ENCODE results near the gene ABCA10.
"Not testable (repeated sequence)": the region's sequence is repeated elsewhere in the genome, so short reads cannot be mapped to it uniquely, and the experiment has no call there.

ABCA10 gene, protein sequence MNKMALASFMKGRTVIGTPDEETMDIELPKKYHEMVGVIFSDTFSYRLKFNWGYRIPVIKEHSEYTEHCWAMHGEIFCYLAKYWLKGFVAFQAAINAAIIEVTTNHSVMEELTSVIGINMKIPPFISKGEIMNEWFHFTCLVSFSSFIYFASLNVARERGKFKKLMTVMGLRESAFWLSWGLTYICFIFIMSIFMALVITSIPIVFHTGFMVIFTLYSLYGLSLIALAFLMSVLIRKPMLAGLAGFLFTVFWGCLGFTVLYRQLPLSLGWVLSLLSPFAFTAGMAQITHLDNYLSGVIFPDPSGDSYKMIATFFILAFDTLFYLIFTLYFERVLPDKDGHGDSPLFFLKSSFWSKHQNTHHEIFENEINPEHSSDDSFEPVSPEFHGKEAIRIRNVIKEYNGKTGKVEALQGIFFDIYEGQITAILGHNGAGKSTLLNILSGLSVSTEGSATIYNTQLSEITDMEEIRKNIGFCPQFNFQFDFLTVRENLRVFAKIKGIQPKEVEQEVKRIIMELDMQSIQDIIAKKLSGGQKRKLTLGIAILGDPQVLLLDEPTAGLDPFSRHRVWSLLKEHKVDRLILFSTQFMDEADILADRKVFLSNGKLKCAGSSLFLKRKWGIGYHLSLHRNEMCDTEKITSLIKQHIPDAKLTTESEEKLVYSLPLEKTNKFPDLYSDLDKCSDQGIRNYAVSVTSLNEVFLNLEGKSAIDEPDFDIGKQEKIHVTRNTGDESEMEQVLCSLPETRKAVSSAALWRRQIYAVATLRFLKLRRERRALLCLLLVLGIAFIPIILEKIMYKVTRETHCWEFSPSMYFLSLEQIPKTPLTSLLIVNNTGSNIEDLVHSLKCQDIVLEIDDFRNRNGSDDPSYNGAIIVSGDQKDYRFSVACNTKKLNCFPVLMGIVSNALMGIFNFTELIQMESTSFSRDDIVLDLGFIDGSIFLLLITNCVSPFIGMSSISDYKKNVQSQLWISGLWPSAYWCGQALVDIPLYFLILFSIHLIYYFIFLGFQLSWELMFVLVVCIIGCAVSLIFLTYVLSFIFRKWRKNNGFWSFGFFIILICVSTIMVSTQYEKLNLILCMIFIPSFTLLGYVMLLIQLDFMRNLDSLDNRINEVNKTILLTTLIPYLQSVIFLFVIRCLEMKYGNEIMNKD (N-terminal part only)

DNA sequence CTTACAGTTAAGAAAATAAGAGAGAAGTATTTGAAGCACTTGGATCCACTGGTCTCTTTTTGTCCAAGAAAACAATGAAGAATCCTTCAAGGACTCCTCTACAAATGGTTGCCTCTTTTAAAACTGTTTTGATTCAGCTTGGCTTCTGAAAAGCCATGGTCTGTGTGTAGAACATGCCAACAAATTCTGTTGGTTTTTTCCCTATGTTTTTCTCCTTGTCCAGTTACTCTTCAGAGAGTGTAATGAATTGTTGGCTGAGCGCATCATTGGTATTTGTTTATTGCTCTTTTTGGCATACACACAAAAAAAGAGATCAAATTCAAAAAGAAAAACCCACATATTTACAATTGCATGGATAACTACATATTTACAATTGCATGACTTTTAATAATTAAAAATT lies at the start of gene ABCA10:
Gene ABCA10, minus strand, starts transcription at position 249 of the 400 bp plus-strand sequence. CDS start 3,466 bp downstream, outside the sequence.
- no peak for DNase-seq (ENCODE audit: low spot score)

DNA sequence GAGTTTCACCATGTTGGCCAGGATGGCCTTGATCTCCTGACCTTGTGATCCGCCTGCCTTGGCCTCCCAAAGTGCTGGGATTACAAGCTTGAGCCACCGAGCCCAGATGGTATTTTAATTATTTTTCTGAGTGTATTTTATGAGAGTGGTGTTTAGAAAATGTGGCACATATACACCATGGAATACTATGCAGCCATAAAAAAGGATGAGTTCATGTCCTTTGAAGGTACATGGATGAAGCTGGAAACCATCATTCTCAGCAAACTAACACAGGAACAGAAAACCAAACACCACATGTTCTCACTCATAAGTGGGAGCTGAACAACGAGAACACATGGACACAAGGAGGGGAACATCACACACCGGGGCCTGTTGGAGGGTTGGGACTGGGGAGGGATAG lies 47.7 kb upstream of the ABCA10 start:
- not testable (repeated sequence) for DNase-seq (ENCODE audit: low spot score)

DNA sequence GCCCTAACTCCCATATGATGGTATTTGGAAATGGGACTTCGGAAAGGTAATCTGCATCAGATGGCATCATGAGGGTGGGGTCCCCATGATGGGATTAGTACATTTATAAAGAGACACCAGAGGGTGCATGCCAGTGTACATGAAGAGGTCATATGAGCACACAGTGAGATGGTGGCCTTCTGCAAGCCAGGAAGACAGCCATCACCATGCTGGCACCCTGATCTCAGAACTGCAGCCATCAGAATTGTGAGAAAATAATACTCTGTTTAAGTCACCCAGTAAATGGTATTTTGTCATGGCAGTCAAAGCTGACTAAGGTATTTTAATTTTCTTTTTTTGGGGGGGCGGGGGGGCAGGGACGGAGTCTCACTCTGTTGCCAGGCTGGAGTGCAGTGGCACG lies 47.1 kb upstream of the ABCA10 start:
- no peak for DNase-seq (ENCODE audit: low spot score)

DNA sequence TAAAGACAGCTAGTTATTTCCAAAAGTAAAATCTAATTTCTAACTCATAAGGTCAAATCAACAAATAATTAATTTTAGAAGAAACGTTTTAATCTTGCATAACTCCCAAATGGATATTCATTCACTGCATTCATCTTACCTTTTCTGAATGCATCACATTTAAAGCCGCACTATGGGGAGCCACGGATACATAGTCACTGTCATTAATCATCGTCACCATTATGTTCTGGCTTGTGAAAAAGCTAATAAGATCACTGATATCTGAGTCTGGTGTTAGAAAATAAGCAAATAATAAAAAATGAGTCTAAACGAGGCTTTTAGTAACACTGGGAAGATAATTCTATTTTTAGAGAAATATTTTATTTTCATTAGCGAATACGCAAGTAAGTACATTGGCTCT lies 42.4 kb upstream of the ABCA10 start:
- DNase-seq (ENCODE audit: low spot score) = no peak

DNA sequence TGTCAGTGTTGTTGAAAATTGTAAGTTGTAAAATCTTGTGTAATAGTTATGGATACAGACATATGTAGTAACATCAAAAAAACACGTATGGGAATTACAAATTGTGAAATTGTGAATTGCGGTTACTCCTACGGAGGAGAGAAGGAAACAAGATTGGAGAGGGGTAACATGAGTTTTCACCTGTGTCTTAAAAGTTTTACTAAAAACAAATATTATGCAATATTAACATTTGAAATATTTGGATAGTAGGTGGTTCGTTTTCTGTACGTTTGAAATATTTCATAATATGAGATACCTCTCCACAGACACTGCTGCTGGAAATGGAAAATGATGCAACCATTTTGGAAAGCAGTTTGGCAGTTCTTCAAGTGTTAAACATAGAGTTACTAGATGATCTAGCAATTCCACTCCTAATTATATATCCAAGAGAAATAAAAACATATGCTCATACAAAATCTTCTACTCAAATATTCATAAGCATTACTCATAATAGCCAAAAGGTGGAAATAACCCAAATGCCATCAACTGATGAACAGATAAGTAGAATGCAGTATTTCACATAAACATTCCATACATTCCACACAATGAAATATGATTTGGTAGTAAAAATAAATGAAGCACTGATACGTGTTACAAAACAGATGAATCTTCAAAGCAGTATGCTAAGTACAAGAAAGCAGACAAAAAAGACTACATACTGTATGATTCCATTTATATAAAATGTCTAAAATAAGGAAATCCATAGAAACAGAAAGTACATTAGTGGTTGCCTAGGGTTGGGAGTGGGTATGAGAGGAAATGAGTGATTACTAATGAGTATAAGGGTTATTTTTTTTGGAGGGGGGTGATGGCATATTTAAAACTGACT lies 40.7 kb upstream of the ABCA10 start:
- DNase-seq (ENCODE audit: low spot score) = no peak

DNA sequence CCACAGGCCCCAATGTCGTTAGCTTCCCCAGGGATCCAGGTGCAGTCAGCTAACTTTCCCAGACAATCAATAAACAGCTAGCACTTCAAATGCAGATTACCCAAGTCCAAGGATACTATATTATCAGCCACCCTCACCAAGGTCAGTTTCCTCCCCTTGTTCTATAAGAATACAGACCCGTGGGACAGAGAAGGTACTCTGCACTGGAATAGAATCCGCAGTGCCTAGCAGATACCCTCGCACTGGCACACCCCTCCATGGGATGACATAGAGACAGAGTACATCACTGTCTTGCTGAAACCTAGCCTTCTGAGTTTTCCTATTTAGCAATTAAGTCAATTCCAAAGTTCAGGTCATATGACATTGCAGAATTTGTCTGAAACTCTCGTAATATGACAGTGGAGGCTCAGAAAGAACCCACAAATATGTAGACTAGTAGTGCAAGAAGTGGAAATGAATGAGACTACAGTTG lies 40.0 kb upstream of the ABCA10 start:
- no peak for DNase-seq (ENCODE audit: low spot score)

DNA sequence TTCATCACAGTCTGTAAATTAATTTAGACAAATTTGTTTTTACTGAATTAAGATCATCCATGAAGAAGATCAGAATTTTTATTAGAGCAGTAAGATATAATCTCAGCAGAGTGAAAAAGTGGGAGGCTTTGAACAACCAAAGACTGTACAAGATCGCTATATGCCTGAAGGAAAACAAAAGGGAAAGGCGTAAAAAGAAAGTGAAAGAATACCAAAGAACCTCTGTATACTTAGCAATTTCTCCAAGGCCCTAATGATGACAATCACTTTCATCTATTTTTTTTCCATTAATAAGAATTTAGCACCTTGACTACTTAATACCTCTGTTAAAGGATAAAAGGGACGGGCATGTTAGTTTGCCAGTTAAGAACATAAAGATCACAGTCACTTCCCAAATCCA lies 38.6 kb upstream of the ABCA10 start:
- no peak for DNase-seq (ENCODE audit: low spot score)

DNA sequence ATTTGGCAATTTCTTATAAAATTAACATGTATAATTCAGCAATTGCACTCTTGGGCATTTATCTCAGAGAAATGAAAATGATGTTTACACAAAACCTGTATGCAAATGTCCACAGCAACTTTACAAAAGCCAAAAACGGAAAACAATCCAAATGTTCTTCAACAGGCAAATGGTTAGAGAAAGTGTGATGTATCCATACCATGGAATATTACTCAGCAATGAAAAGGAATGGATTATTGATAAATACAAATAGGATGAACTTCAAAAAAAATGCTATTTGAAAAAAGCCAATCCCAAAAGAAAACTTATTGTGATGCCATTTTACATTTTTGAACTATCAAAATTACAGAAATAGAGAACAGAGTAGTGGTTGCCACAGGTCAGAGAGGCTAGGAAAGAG lies 37.2 kb upstream of the ABCA10 start:
- no peak for DNase-seq (ENCODE audit: low spot score)

DNA sequence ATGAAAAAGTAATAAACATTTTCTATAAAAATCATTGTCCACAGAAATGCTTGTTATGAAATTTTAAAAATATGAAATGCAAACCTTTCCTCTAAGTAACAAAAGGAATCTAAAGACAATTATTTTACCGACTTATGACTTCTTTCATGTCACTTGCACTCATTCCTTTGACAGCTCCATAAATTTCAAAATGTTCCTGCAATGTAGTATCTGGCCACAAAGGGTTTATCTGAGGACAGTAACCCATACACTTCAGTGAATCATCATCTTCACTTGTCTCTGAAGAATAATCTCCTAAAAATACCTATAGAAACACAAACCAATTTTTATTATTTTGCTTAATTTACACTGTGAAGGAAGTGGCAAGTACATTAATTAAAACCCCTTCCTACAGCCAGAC lies 25.6 kb upstream of the ABCA10 start:
- no peak for DNase-seq (ENCODE audit: low spot score)

DNA sequence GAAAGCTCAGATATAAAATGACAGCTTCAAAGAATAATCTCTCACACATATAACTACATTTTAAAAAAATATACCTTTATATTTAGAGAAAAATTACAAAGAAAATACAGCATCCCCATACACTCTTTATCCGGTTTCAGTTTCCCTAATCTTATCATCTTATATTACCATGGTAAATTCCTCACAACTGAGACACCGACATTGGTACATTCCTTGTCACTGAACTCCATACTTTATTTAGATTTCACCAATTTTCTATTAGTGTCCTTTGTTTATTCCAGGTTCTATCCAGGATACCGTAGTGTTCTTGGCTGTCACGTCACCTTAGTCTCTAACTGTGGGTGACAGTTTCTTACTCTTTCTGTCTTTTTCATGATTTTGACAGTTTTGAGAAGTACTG lies 22.0 kb upstream of the ABCA10 start:
- peak; percentile 6 for DNase-seq (ENCODE audit: low spot score)

DNA sequence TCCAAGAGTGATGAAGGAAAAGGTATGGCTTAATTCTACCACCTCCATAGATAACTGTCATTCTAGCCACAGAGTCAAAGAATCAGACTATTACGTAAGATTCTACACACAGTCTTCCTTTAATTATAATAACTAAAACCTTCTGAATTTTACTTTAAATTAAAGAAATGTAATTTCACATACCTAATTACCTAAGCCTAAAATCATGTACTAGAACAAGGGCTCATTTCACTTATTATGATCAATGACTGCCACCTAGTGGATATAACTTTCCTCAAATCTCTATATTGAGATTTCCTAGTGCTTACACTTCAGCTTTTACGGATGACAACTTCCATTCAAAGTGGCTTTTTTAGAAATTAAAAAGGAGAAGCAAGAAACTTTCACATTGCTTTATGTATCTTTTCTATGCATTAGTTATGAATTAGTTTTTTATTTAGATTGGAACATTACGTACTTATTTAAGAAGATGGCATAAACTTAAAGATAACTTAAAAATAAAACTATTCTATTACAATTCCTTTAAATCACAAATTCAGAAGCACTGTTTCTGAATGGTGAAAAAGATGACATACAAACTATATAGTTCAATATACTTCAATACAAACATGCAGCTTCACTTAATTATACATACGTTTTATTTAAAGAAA lies 18.2 kb upstream of the ABCA10 start:
- DNase-seq (ENCODE audit: low spot score) = peak; percentile 13

DNA sequence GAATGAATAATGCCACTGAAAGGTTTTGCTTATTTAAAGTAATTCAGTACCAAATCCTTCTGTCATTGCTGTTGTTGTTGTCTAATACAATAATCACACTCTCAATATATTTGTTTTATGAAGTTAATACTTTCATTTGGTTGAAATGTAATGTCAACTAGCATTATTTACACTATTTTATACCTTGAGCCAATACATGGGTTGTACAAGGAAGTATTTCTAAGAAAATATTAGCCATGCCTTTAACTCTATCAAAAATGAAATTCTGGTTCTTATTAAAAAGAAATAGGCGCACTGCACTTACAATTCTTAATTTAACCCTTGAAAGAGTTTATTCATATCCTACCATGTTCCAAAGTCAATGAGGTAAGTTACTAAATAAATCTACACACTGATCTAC lies 17.6 kb upstream of the ABCA10 start:
- DNase-seq (ENCODE audit: low spot score) = no peak

DNA sequence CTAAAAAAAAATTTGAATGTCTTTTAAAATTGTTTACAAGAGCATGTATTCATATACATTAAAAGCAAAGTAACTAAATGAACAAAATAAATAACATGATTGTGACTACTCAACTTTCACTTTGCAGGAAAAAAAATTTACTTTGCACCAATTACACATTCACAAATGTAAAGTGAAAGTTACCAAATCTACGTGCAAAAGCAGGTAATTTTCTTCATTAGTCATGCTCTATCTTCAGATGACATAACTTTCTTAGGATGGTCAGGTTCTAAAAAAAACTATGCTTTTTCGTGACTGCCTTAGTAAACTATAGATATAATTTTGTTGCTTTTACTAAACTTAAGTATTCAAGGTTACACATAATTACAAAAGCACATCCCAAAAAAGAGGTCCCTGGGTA lies 17.0 kb upstream of the ABCA10 start:
- no peak for DNase-seq (ENCODE audit: low spot score)

DNA sequence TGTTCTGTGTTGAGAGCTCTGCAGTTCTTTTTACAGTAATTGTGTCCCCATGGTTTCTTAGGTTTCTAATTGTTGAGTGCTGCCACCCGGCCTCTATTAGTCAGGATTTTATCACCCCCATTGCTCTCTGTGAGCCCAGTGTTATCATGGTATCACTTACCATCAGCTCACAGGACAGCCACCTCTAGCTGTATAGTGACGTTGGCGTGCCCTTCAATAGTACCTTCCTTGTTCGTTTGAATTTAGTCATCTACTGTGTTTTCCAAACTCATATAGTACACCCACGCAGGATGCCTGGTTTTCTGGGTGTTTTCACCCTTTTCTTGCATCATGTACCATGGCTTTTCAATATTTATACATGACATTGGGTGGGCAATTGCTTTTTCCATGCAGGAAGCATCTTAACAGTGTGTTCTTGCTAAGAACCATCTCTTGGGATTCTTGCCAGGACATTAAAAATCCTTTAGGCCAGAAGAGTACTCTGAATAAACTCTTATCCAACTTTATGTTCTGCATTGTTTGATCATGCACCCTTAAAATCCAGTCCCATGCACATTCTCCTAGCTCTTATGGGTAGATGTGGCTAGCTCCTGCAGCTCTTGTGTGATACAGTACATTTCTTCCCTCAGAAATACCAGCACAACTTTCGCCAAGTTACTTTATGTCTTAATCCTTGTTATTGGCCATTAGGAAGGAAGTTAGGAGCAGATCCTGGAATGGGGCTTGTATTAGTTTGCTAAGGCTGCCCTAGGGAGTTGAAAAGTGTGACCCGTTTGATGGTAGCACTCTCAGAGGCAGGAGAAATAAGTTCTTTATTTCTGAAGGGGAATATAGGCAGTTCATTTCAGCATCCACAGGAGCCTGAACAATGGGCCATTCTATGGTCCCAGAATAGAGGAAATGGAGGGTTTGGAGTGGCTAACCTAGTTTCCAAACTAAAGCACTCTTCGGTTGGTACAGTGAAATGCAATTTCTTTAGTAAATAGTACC lies 11.3 kb upstream of the ABCA10 start:
- no peak for DNase-seq (ENCODE audit: low spot score)

DNA sequence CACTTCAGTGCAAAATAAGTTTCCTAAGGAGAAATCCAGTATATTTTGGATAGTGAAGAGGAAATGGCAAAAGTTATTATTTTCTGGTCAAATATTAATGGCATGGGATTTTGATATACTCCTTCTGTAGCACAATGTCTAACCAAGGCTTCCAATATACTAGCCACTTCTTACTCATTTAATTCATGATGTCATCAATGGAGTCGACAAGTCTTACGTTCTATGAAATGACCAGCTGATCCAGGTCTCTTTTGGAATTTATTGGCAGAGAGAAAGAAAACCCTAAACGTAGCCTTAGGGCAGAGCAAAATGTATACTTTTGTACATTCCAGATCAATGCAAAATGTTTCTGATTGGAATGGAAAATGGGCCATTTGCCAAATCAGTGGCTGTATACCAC lies 8.3 kb upstream of the ABCA10 start:
- no peak for DNase-seq (ENCODE audit: low spot score)

DNA sequence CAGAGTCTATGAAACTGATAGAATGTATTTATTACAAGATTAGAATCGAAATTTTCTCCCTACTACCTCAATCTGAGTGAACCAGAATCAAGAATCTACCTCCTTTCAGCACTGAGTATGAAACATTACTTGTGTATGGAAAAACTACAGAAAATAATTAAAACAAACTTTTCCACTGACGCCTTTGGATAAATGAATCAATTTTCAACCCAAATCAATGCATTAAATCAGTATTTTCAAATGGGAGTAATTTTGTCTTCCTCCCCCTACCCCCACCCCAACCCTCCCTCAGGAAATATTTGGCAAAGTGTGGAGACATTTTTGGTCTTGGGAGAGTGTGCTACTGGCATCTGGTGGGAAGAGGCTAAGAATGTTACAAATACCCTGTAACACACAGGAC lies 7.8 kb upstream of the ABCA10 start:
- no peak for DNase-seq (ENCODE audit: low spot score)

DNA sequence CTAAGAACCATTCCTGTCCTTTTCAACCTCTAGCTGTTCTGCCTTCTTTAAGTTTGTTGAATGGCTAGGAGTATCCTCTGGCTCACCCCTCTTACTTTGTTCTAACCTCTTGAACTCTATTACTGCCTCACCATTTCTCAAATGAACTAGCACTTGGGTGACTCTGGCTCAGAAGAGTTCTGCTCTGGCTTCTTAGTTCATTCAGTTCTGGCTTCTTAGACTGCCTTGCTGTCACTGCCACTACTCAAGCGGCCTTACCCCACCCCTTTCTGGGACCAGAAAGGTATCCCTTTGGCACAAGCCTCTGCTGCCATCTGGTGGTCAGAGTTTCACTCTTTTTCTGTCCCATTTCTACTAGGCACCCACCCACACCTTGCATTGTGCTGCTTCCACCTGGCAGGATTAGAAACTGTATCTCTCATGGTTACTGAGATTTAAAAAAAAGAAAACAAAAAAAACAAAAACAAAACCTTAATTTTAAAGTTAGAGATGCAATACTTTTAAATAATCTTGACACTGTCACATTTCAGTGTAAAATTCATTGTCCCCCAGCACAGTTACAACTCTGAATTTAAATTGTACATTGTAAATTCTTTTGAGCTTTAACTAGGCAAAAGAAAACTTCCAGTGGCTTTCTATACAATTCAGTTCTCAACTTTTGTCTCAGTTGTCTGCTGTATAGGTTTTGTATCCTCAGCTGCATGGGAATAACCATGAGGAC lies 6.9 kb upstream of the ABCA10 start:
- DNase-seq (ENCODE audit: low spot score) = peak; percentile 71

DNA sequence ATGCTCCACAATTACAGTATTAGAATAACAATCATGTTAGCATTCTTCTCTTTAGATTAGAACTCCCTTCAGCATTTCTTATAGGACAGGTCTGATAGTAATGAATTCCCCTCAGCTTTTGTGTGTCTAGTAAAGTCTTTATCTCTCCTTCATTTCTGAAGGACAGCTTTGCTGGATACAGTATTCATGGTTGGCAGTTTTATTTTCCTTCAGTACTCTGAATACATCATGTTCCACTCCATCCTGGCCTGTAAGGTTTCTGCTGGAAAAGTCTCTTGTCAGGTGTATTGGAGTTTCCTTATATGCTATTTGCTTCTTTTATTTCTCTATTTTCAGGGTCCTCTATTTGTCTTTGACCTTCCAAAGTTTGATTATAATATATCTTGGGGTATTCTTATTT lies 4.0 kb upstream of the ABCA10 start:
- DNase-seq (ENCODE audit: low spot score) = no peak

DNA sequence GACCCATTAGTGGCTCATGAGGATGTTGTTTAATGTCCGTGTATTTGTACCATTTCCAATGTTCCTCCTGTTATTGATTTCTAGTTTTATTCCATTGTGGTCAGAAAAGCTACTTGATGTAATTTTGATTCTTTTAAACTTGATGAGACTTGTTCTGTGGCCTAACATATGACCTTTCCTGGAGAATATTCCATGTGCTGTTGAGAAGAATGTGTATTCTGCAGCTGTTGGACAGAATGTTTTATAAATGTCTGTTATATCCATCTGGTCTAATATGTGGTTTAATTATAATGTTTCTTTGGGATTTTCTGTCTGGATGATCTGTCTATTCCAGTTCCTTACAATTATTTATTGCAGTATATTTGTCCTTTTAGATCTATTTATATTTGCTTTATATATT lies 2.9 kb upstream of the ABCA10 start:
- no peak for DNase-seq (ENCODE audit: low spot score)
